Epithelial cell of prostate (primary cell): ENCODE data around the gene ZFP1.
A peak's percentile ranks its signal among the peaks of the same experiment; 100 is the strongest.

ENCODE experiments used
- DNase-seq: peaks from one replicate; pipeline ENCODE4 v3.0.0-alpha.2; 2011; ENCODE audit warnings: low read depth, low spot score
- H3K27ac ChIP-seq: fragments of 450-650 bp; 2 replicates; pipeline ENCODE4 v1.5.1; 2017; ENCODE audit warnings: mild to moderate bottlenecking

The ZFP1 gene

DNA sequence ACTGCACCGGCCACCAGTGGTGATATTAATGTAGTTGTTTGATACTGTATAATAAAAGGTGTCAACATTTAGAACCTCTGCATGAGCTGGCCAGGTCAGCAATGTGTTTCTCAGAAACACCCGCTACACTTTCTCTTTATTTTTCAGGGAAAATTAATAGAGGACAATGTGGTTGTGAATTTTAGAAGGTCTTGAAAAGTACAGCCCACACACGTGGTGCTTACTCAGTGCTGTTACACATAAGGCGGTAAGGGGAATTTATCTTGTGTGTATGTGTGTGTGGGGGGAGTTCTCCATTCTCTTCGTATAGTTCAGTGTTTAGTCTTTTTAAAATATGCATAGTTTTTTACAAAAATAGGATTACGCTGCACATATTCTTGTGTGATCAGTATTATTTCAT is 4.4 kb upstream of the ZFP1 start:
- no peak for DNase-seq

DNA sequence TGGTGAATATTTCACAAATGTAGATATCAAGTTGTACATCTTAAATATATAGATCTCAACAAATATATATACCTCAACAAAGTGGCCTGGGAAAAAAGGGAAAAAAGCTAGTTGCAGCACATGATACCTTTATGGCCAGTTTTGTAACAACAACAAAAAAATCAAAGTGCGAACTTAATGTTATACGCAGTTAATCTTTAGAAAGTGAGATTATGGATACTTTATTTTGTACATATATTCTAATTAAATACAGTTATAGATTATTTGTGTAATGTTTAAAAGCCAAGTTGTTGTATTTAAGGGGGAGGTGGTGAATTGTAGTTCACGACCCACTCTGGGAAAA is 385 bp upstream of the ZFP1 start:
- no peak for DNase-seq
- peak overlapping the region; percentile 86 for H3K27ac ChIP-seq

More for the DNA sequence above, 4.4 kb upstream of the ZFP1 start:
- no peak overlapping the region for H3K27ac ChIP-seq

DNA sequence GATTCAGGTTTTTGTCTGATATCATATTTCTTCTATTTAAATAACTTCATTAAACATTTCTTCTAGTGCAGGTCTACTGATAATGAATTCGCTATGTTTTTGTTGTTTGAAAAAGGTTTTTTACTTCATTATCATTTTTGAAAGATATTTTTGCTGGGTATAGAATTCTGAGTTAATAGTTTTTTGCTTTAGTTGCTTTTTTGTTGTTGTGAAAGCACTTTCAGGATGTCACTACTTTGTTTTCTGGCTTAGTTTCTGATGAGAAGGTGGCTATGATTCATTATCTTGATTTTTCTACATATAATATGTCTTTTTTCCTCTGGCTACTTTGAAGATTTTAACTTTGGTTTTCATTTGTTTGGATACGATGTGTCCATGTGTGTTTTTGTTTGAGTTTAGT is 3.5 kb downstream of the ZFP1 start:
- no peak overlapping the region for H3K27ac ChIP-seq
- DNase-seq: no peak

- no peak for DNase-seq
- no peak overlapping the region for H3K27ac ChIP-seq
These were observed 4.3 kb downstream of the ZFP1 start for GRCh38 chr16:75152635-75153034.

DNA sequence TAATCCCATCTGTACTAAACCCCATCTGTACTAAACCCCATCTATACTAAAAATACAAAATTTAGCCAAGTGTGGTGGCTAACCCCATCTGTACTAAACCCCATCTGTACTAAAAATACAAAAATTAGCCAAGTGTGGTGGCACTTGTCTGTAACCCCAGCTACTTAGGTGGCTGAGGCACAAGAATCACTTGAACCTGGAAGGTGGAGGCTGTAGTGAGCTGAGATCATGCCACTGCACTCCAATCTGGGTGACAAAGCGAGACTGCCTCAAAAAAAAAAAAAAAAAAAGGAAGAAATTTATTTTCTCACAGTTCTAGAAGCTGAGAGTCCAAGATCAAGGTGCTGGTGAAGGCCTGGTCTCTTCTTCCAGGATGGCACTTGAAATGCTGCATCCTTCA is 12.1 kb downstream of the ZFP1 start:
- no peak for DNase-seq
- H3K27ac ChIP-seq: no peak overlapping the region

DNA sequence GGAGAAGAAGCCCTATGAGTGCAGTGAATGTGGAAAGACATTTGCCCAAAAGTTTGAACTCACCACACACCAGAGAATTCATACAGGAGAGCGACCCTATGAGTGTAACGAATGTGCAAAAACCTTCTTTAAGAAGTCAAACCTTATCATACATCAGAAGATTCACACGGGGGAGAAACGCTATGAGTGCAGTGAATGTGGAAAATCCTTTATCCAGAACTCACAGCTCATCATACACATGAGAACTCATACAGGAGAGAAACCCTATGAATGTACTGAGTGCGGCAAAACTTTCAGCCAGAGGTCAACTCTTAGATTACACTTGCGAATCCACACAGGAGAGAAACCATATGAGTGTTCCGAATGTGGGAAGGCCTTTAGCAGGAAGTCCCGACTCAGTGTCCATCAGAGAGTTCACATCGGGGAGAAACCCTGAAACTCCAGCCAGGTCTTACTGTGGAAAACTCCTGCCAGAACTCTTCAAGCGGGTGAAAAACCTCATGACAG is 21.6 kb downstream of the ZFP1 start:
- H3K27ac ChIP-seq: no peak overlapping the region
- DNase-seq: no peak

DNA sequence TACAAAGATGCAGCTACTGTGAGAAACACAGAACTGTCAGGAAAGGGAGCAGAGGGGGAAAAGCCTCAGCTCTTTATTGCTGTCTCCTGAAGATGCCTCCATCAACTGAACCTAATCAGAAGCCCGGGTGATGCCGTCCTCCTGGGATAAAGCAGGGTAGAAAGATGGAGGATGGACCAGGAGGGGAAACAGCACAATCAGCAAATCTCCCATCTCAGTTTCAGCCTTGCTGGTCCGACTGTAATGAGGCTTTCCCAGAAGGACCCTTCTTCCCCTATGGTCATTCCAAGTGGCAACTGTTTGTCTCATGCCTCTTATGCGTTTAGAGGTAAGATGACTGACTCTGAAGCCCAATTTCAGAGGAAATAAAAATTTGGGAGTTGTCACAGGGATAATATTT is 24.3 kb downstream of the ZFP1 start:
- no peak for DNase-seq
- no peak overlapping the region for H3K27ac ChIP-seq

DNA sequence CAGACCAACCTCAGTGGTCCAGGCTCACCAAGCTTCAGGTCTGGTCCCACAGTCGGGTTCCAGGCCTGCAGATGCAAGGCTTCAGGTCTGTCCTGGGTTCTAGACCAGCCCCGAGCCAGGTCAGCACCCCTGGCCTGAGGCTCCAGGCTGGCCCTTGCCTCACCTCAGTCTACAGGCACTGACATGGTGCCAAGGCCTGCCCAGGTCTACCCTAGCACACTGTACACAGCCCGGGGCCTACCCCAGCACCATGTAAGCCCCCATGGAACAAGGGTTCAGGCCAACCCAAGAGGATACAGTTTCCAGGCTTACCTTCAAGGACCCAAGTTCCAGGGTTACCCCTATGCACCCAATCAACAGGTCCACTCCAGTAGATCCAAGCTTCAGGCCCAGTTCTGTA is 26.8 kb downstream of the ZFP1 start:
- no peak overlapping the region for H3K27ac ChIP-seq
- DNase-seq: no peak

DNA sequence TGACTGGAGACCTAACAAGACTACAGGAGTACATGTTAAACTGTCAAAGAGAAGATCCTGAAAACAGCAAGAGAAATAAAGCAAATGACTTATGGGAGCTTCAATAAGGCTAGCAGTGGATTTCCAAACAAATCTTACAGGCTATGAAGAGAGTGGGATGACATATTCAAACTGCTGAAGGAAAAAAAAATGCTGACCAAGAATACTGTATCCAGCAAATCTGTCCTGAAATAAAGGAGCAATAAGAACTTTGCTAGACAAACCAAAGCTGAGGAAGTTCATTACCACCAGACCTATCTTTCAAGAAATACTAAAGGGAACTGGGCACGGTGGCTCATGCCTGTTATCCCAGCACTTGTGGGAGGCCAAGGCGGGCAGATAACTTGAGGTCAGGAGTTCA is 28.6 kb downstream of the ZFP1 start:
- H3K27ac ChIP-seq: no peak overlapping the region
- DNase-seq: no peak

- H3K27ac ChIP-seq: no peak overlapping the region
- DNase-seq: no peak
These were observed 30.9 kb downstream of the ZFP1 start for GRCh38 chr16:75179208-75179607.

DNA sequence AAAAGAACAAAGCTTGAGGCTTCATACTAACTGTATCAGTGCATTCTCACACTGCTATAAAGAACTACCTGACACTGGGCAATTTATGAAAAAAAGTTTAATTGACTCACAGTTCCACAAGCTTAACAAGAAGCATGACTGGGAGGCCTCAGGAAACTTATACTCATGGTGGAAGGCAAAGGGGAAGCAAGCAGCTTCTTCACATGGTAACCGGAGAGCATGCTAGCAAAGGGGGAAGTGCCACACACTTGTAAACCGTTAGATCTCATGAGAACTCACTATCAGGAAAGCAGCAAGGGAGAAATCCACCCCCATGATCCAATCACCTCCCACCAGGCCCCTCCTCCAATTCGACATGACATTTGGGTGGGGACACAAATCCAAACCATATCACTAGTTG is 33.3 kb downstream of the ZFP1 start:
- DNase-seq: no peak
- H3K27ac ChIP-seq: no peak overlapping the region

- no peak for DNase-seq
- H3K27ac ChIP-seq: no peak overlapping the region
These were observed 40.6 kb downstream of the ZFP1 start for GRCh38 chr16:75188832-75189477.

DNA sequence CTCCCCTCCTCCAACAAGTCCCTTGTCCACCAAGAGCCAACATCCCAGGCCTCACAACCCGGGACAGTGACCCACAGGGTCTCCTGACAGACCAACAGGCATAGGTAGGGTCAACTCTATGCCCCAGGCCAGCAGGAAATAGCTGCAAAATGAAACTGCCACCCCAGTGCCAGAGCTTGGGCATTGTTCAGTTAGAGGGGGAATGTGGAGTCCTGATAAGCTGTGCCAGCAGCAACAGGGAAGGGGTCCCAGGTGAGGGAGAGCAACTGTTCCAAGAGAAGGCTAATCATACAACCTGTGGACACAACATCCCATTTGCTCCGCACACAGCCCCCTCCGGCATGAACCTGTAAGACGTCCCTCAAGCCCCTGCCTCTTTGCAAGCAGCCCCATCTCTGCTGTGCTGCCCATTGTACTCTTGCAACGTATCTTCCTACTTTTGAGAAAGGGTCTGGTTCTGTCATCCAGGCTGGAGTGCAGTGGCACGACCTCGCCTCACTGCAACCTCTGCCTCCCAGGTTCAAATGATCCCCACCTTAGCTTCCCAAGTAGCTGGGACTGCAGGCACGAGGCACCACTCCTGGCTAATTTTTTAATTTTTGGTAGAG is 41.4 kb downstream of the ZFP1 start:
- H3K27ac ChIP-seq: no peak overlapping the region
- DNase-seq: no peak

- H3K27ac ChIP-seq: no peak overlapping the region
- no peak for DNase-seq
These were observed 44.4 kb downstream of the ZFP1 start for GRCh38 chr16:75192606-75193264.

DNA sequence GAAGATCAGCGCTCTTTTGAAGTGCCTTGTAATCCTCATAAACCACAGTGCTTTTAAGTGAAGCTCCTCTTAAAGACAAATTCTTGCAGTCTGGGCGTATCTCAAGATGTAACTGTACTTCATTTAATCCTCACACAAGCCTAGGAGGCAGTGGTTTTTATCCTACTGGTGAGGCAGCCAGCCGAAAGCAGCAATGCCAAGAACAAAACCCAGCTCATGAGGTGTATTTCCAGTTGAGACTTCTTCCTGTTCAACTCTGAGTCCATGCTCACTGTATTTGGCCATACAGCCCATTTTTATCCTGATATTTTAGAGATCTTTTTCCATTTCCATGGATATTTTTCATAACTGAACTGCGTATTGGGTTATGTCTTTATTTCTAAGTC is 44.9 kb downstream of the ZFP1 start:
- DNase-seq: no peak
- no peak overlapping the region for H3K27ac ChIP-seq

- no peak for DNase-seq
- no peak overlapping the region for H3K27ac ChIP-seq
These were observed 45.6 kb downstream of the ZFP1 start for GRCh38 chr16:75193730-75194444.

- DNase-seq: no peak
- no peak overlapping the region for H3K27ac ChIP-seq
These were observed 47.8 kb downstream of the ZFP1 start for GRCh38 chr16:75195811-75196790.

DNA sequence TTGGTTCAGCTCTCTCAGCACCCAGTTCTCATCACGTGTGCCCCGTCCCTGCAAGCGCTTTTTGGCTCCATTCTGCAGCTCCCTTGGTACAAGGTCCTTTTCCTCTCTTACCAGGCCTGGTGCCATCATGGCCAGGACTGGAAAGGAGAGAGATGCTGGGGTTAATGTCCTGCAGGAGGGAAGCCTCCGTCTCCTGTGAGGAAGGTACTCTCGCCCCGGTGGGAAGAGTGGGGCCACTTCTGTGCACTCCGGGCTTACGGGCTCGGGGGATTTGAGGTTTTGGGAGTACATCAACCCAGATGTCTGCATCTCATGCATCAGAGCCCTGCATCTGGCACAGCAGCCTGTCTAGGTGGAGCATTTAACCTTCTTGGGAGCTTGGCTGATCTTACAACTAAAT is 48.5 kb downstream of the ZFP1 start:
- no peak for DNase-seq
- no peak overlapping the region for H3K27ac ChIP-seq

GRCh38 chr16:75197522-75198134 is 49.3 kb downstream of the ZFP1 start:
- DNase-seq: no peak
- no peak overlapping the region for H3K27ac ChIP-seq
